ENCODE results near the gene BPI.

The BPI gene

GRCh38 chr20:38346247-38346651 lies 42.3 kb downstream of the BPI start, which contains the start of gene LBP:
Gene LBP, plus strand, starts transcription at chr20:38346482. Its CDS starts 35 bp downstream, at chr20:38346517.
- Histone ChIP-seq H3K4me2 (ENCODE audit: low read length) (no peak within 1 kb of the TSS), H4K20me1 (ENCODE audit: insufficient read depth, low read length) (no peaks in the 10 kb centered on the region), H3K27ac (ENCODE audit: low read depth, low read length, poor library complexity, severe bottlenecking) (no peak within 1 kb of the TSS), H3F3A (ENCODE audit: insufficient read depth, low read length) (no peaks in the 10 kb centered on the region), H3K4me3 (ENCODE audit: low read depth, low read length, poor library complexity, severe bottlenecking) (no peak within 1 kb of the TSS), H3K4me1 (ENCODE audit: insufficient read depth, low read length, severe bottlenecking) (no peaks in the 10 kb centered on the region), H3K9me2 (ENCODE audit: low read depth, low read length) (no peaks in the 10 kb centered on the region), H3K79me2 (ENCODE audit: insufficient read depth, low read length) (no peaks in the 10 kb centered on the region), H2AFZ (ENCODE audit: low read length) (no peak within 1 kb of the TSS), H3K27me3 (ENCODE audit: insufficient read depth, low read length) (0 out of 2 replicates have a peak, but pooled peaks cover 3% of the 10 kb centered on the region), H3K36me3 (ENCODE audit: insufficient read depth, low read length) (no peaks in the 10 kb centered on the region), H3K9ac (ENCODE audit: low read length) (no peak within 1 kb of the TSS), H3K9me3 (ENCODE audit: low read length) (no peaks in the 10 kb centered on the region)
- TF ChIP-seq, protein P1, sequence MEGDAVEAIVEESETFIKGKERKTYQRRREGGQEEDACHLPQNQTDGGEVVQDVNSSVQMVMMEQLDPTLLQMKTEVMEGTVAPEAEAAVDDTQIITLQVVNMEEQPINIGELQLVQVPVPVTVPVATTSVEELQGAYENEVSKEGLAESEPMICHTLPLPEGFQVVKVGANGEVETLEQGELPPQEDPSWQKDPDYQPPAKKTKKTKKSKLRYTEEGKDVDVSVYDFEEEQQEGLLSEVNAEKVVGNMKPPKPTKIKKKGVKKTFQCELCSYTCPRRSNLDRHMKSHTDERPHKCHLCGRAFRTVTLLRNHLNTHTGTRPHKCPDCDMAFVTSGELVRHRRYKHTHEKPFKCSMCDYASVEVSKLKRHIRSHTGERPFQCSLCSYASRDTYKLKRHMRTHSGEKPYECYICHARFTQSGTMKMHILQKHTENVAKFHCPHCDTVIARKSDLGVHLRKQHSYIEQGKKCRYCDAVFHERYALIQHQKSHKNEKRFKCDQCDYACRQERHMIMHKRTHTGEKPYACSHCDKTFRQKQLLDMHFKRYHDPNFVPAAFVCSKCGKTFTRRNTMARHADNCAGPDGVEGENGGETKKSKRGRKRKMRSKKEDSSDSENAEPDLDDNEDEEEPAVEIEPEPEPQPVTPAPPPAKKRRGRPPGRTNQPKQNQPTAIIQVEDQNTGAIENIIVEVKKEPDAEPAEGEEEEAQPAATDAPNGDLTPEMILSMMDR (IDR thresholded peaks at IDR 0.05; ENCODE audit: low read length) = no peak
- no peak for TF ChIP-seq EZH2 (IDR thresholded peaks at IDR 0.05; ENCODE audit: borderline replicate concordance, low read length)

DNA sequence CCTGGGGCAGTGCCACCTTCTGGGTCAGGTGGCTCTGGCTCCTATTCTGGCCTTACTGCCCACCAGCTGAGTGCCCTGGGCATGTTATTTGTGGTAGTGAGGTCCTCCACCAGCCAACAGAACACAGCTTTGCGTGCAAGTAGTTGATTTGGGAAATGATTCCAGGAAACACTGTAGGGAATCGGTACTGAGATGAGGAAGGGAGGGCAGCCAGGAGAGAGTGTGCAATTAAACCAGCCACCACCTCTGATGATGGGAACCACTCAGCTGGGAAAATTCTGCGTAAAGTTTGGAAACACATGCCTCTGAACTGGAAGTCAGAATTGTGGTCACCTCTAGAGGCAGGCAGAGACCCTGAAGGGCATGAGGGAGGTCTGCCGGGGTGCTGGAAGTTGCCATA lies 42.8 kb downstream of the BPI start:
- no peaks in the 10 kb centered on the region for H3K4me1 ChIP-seq (ENCODE audit: insufficient read depth, low read length, severe bottlenecking)
- 0 out of 2 replicates have a peak, but pooled peaks cover 3% of the 10 kb centered on the region for H3K27me3 ChIP-seq (ENCODE audit: insufficient read depth, low read length)
- H3F3A ChIP-seq (ENCODE audit: insufficient read depth, low read length) = no peaks in the 10 kb centered on the region
- H3K4me2 ChIP-seq (ENCODE audit: low read length) = no peak overlapping the region
- H3K4me3 ChIP-seq (ENCODE audit: low read depth, low read length, poor library complexity, severe bottlenecking) = no peak overlapping the region
- H3K79me2 ChIP-seq (ENCODE audit: insufficient read depth, low read length) = no peaks in the 10 kb centered on the region
- H2AFZ ChIP-seq (ENCODE audit: low read length) = no peak overlapping the region
- H3K9me2 ChIP-seq (ENCODE audit: low read depth, low read length) = no peaks in the 10 kb centered on the region
- no peaks in the 10 kb centered on the region for H3K36me3 ChIP-seq (ENCODE audit: insufficient read depth, low read length)
- no peak overlapping the region for H3K27ac ChIP-seq (ENCODE audit: low read depth, low read length, poor library complexity, severe bottlenecking)
- TF ChIP-seq, protein P1 (IDR thresholded peaks at IDR 0.05; ENCODE audit: low read length) = no peak
- TF ChIP-seq EZH2 (IDR thresholded peaks at IDR 0.05; ENCODE audit: borderline replicate concordance, low read length) = no peak
- H3K9me3 ChIP-seq (ENCODE audit: low read length) = no peaks in the 10 kb centered on the region
- no peak overlapping the region for H3K9ac ChIP-seq (ENCODE audit: low read length)
- H4K20me1 ChIP-seq (ENCODE audit: insufficient read depth, low read length) = no peaks in the 10 kb centered on the region

DNA sequence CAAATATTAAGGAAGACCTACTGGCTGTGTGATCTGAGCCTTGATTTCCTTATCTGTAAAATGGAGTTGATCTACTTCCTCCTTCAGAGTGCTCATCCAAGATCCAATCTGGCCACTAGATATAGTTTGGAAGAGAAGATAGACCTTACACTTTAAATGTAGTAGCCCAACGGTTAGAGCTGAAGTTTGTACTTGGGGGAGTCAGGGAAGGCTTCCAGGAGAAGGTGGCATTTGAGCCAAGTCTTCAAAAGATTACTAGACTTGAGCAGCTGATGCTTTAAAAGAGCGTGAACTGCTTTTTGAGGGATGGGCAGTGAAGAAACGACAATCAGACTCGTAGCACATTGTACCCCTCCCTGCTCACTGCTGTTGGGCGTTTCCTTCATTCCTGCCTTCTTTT lies 45.9 kb downstream of the BPI start:
- Histone ChIP-seq H4K20me1 (ENCODE audit: insufficient read depth, low read length) (no peaks in the 10 kb centered on the region), H3K4me2 (ENCODE audit: low read length) (no peak overlapping the region), H3K27me3 (ENCODE audit: insufficient read depth, low read length) (0 out of 2 replicates have a peak, but pooled peaks cover 3% of the 10 kb centered on the region), H3F3A (ENCODE audit: insufficient read depth, low read length) (no peaks in the 10 kb centered on the region), H3K79me2 (ENCODE audit: insufficient read depth, low read length) (no peaks in the 10 kb centered on the region), H3K4me1 (ENCODE audit: insufficient read depth, low read length, severe bottlenecking) (no peaks in the 10 kb centered on the region), H3K4me3 (ENCODE audit: low read depth, low read length, poor library complexity, severe bottlenecking) (no peak overlapping the region), H2AFZ (ENCODE audit: low read length) (no peak overlapping the region), H3K27ac (ENCODE audit: low read depth, low read length, poor library complexity, severe bottlenecking) (no peak overlapping the region), H3K36me3 (ENCODE audit: insufficient read depth, low read length) (no peaks in the 10 kb centered on the region), H3K9ac (ENCODE audit: low read length) (no peak overlapping the region), H3K9me2 (ENCODE audit: low read depth, low read length) (no peaks in the 10 kb centered on the region), H3K9me3 (ENCODE audit: low read length) (no peaks in the 10 kb centered on the region)
- TF ChIP-seq, protein P1 (IDR thresholded peaks at IDR 0.05; ENCODE audit: low read length) = no peak
- TF ChIP-seq EZH2 (IDR thresholded peaks at IDR 0.05; ENCODE audit: borderline replicate concordance, low read length) = no peak
